ENCODE results near the gene KCNQ1. TPM values are rescaled to one million over a fixed set of nuclear protein-coding genes. Genes with fewer than 3 reads are reported as not detected.

KCNQ1 gene
- total RNA-seq, 3 donors from 2014 or later = 3.6 to 6.2 (median 5.1) TPM

GRCh38 chr11:2827792-2828191 lies 383.0 kb downstream of the KCNQ1 start:
- H3K27ac ChIP-seq = no peak overlapping the region

GRCh38 chr11:2828585-2829330 lies 383.9 kb downstream of the KCNQ1 start:
- no peak overlapping the region for H3K27ac ChIP-seq
- intact Hi-C loops (cut with DNase I; ENCODE audit: low total_unique reads) = no loop called here

More at GRCh38 chr11:2827792-2828191, 383.0 kb downstream of the KCNQ1 start:
- peaks cover 15 to 22% of the 10 kb centered on the region in 2 donors for H3K4me1 ChIP-seq
- H3K36me3 ChIP-seq = no peaks in the 10 kb centered on the region
- peaks cover 0 to 8% of the 10 kb centered on the region in 2 donors for H3K9me3 ChIP-seq
- no peak for TF ChIP-seq CTCF (IDR thresholded peaks at IDR 0.05)
- TF ChIP-seq POLR2AphosphoS5 (IDR thresholded peaks at IDR 0.05) = no peak
- no peak for TF ChIP-seq POLR2A (IDR thresholded peaks at IDR 0.05)
- no peaks in the 10 kb centered on the region for H3K27me3 ChIP-seq
- no peak overlapping the region for H3K4me3 ChIP-seq
- DNase-seq (ENCODE audit: low spot score in 2 of 2) = no peak
- intact Hi-C loops (cut with DNase I; ENCODE audit: low total_unique reads) = no loop called here

GRCh38 chr11:2830030-2830812 lies 385.4 kb downstream of the KCNQ1 start:
- Histone ChIP-seq H3K9me3 (peaks cover 0 to 8% of the 10 kb centered on the region in 2 donors), H3K4me1 (peaks cover 15% of the 10 kb centered on the region in 2 donors), H3K4me3 (no peak overlapping the region), H3K36me3 (no peaks in the 10 kb centered on the region), H3K27me3 (no peaks in the 10 kb centered on the region), H3K27ac (no peak overlapping the region)
- DNase-seq (ENCODE audit: low spot score in 2 of 2) = no peak
- TF ChIP-seq CTCF (IDR thresholded peaks at IDR 0.05) (no peak), POLR2AphosphoS5 (IDR thresholded peaks at IDR 0.05) (no peak), POLR2A (IDR thresholded peaks at IDR 0.05) (no peak)
- intact Hi-C loops (cut with DNase I; ENCODE audit: low total_unique reads) = loop anchor here (10.0 kb wide), 1 partner anchor 105 kb away; no protein-coding TSS in a partner anchor

More at GRCh38 chr11:2828585-2829330, 383.9 kb downstream of the KCNQ1 start:
- H3K9me3 ChIP-seq = peaks cover 0 to 8% of the 10 kb centered on the region in 2 donors
- TF ChIP-seq CTCF (IDR thresholded peaks at IDR 0.05) (no peak), POLR2A (IDR thresholded peaks at IDR 0.05) (no peak), POLR2AphosphoS5 (IDR thresholded peaks at IDR 0.05) (no peak)
- H3K4me3 ChIP-seq = no peak overlapping the region
- no peaks in the 10 kb centered on the region for H3K27me3 ChIP-seq
- peaks cover 15 to 22% of the 10 kb centered on the region in 2 donors for H3K4me1 ChIP-seq
- no peak for DNase-seq (ENCODE audit: low spot score in 2 of 2)
- no peaks in the 10 kb centered on the region for H3K36me3 ChIP-seq

GRCh38 chr11:2830886-2831285 lies 386.1 kb downstream of the KCNQ1 start:
- Histone ChIP-seq H3K4me1 (peaks cover 8 to 11% of the 10 kb centered on the region in 2 donors), H3K36me3 (no peaks in the 10 kb centered on the region), H3K9me3 (peaks cover 0 to 8% of the 10 kb centered on the region in 2 donors), H3K4me3 (no peak overlapping the region), H3K27ac (no peak overlapping the region), H3K27me3 (no peaks in the 10 kb centered on the region)
- intact Hi-C loops (cut with DNase I; ENCODE audit: low total_unique reads) = loop anchor here (10.0 kb wide), 1 partner anchor 106 kb away; no protein-coding TSS in a partner anchor
- TF ChIP-seq POLR2AphosphoS5 (IDR thresholded peaks at IDR 0.05) = no peak
- no peak for DNase-seq (ENCODE audit: low spot score in 2 of 2)

GRCh38 chr11:2831781-2832532 lies 387.1 kb downstream of the KCNQ1 start:
- H3K9me3 ChIP-seq = peaks cover 0 to 8% of the 10 kb centered on the region in 2 donors

More at GRCh38 chr11:2831781-2832532, 387.1 kb downstream of the KCNQ1 start:
- no peak for TF ChIP-seq POLR2AphosphoS5 (IDR thresholded peaks at IDR 0.05)
- TF ChIP-seq POLR2A (IDR thresholded peaks at IDR 0.05) = no peak
- TF ChIP-seq CTCF (IDR thresholded peaks at IDR 0.05) = no peak
- Histone ChIP-seq H3K4me1 (peaks cover 0 to 1% of the 10 kb centered on the region in 2 donors), H3K27me3 (no peaks in the 10 kb centered on the region), H3K36me3 (no peaks in the 10 kb centered on the region), H3K27ac (no peak overlapping the region), H3K4me3 (no peak overlapping the region)
- intact Hi-C loops (cut with DNase I; ENCODE audit: low total_unique reads) = loop anchor here (10.0 kb wide), 1 partner anchor 107 kb away; no protein-coding TSS in a partner anchor
- no peak for DNase-seq (ENCODE audit: low spot score in 2 of 2)
